Duodenal mucosa (tissue), 2 donors: Measurements from ENCODE around the gene FGFR3.

Source experiments
- H3K27ac ChIP-seq: one replicate; pipeline ENCODE4 v1.7.0; 2013; ENCODE audit warnings: low read depth, low read length
- H3K27me3 ChIP-seq, 2 donors: one replicate each; pipeline ENCODE4 v1.7.0; 2013; ENCODE audit warnings: low read length in 2 of 2, control low read depth in 1 of 2; ENCODE audit not compliant: insufficient read depth in 2 of 2, control insufficient read depth in 1 of 2
- H3K36me3 ChIP-seq, 2 donors: one replicate each; pipeline ENCODE4 v1.7.0; 2013; ENCODE audit warnings: low read length in 2 of 2, control low read depth in 1 of 2; ENCODE audit not compliant: insufficient read depth in 2 of 2, control insufficient read depth in 1 of 2
- H3K4me1 ChIP-seq, 2 donors: one replicate each; pipeline ENCODE4 v1.7.0; 2013; ENCODE audit warnings: low read length in 2 of 2, control low read depth in 1 of 2; ENCODE audit not compliant: insufficient read depth in 2 of 2, control insufficient read depth in 1 of 2
- H3K4me3 ChIP-seq, 2 donors: one replicate each; pipeline ENCODE4 v1.7.0; 2013; ENCODE audit warnings: low read length in 2 of 2, low read depth in 1 of 2
- H3K9ac ChIP-seq, 2 donors: one replicate each; pipeline ENCODE4 v1.7.0; 2013; ENCODE audit warnings: low read length in 2 of 2, low read depth in 1 of 2
- H3K9me3 ChIP-seq, 2 donors: one replicate each; pipeline ENCODE4 v1.7.0; 2013; ENCODE audit warnings: low read length in 2 of 2, control low read depth in 1 of 2; ENCODE audit not compliant: control insufficient read depth in 1 of 2

Gene FGFR3

DNA sequence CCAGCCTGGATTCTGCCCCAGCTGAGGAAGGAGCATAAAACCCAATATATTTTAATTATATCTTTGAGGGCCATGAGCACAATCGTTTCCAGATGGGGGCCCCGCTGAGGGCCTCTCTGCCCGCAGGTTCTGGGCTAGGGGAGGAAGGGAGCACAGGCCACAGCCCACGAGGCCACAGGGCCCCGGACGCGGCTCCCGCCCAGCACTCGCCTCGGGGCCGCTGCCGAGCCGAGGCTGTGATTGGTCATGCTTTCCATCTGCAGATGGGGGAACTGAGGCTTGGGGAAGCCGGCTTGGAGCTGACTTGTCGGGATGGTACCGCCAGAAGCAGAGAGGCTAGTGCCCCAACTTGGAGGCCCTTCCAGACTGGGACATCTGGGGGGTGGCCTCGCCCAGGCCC is 37.8 kb upstream of the FGFR3 start:
- Histone ChIP-seq H3K9me3 (no peaks in the 10 kb centered on the region), H3K4me1 (peaks cover 7 to 14% of the 10 kb centered on the region in 2 donors), H3K27me3 (no peaks in the 10 kb centered on the region), H3K36me3 (no peaks in the 10 kb centered on the region), H3K4me3 (no peak overlapping the region), H3K9ac (no peak overlapping the region), H3K27ac (no peak overlapping the region)

DNA sequence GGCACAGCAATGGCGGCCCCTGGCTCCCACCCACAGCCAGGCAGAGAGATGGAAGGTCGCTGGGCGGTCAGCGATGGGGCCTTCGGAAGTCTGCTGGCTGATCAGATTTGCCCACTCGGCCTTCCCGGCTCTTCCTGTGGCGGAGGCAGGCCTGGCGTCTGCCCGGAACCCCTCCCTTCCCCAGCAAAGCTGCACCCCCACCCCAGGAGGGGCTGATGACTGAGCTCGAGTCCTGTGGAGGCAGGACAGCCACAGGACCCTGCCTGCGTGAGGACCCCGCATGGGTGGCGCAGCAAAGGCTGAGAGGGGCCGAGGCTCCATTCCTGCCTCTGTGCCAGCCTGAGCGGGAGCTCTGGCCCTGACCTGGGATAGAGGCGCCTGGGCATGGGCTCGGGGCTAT is 37.0 kb upstream of the FGFR3 start:
- Histone ChIP-seq H3K9me3 (no peaks in the 10 kb centered on the region), H3K4me3 (no peak overlapping the region), H3K27ac (no peak overlapping the region), H3K36me3 (no peaks in the 10 kb centered on the region), H3K27me3 (no peaks in the 10 kb centered on the region), H3K9ac (no peak overlapping the region), H3K4me1 (peaks cover 7 to 14% of the 10 kb centered on the region in 2 donors)

- H3K4me1 ChIP-seq, result peaks cover 3 to 9% of the 10 kb centered on the region in 2 donors
Observed at GRCh38 chr4:1756893-1757779, 36.0 kb upstream of the FGFR3 start.

GRCh38 chr4:1757836-1758235 is 35.3 kb upstream of the FGFR3 start:
- H3K36me3 ChIP-seq, result no peaks in the 10 kb centered on the region
- no peak overlapping the region for H3K27ac ChIP-seq
- no peak overlapping the region for H3K4me3 ChIP-seq
- no peaks in the 10 kb centered on the region for H3K9me3 ChIP-seq
- H3K9ac ChIP-seq, result no peak overlapping the region
- H3K27me3 ChIP-seq, result peaks cover 5% of the 10 kb centered on the region in 2 donors
- peaks cover 0 to 2% of the 10 kb centered on the region in 2 donors for H3K4me1 ChIP-seq

More at GRCh38 chr4:1756893-1757779, 36.0 kb upstream of the FGFR3 start:
- no peak overlapping the region for H3K4me3 ChIP-seq
- no peaks in the 10 kb centered on the region for H3K36me3 ChIP-seq
- no peak overlapping the region for H3K27ac ChIP-seq
- peaks cover 0 to under 1% of the 10 kb centered on the region in 2 donors for H3K27me3 ChIP-seq
- H3K9ac ChIP-seq, result no peak overlapping the region
- no peaks in the 10 kb centered on the region for H3K9me3 ChIP-seq

GRCh38 chr4:1758306-1759121 is 34.6 kb upstream of the FGFR3 start:
- no peaks in the 10 kb centered on the region for H3K36me3 ChIP-seq
- H3K4me3 ChIP-seq, result no peak overlapping the region
- H3K9me3 ChIP-seq, result no peaks in the 10 kb centered on the region
- peaks cover 5 to 9% of the 10 kb centered on the region in 2 donors for H3K27me3 ChIP-seq
- H3K27ac ChIP-seq, result no peak overlapping the region
- H3K4me1 ChIP-seq, result no peaks in the 10 kb centered on the region
- no peak overlapping the region for H3K9ac ChIP-seq

DNA sequence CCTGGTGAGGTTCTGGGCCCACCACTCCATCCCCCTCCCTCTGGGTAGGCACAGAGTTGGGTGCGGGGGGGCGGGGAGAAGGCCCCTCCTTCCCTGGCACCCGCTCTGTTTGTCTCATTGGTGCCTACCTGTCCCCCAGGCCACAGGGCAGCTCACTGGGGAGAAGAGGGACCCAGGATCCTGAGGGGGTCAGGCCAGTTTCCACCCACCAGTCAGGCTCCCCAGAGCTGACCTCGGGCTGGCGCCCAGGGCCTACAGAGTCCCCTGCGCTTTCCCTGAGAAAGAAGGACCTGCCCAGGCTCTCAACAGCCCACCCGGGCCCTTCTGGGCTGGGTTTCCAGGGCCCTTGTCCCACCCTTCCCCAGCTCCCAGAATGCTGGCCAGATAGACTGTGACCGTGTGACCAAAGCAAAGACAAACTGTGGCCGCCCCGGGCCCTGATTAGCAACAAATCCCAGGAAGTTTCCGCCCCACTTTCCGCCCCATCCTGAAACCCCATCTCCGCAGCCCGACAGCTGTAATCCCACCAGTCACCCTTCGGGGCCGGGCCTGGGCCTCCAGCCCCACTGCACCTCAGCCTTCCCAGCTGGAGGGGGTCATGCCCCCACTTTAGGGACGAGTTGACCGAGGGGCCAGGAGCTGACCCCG is 33.8 kb upstream of the FGFR3 start:
- no peaks in the 10 kb centered on the region for H3K9me3 ChIP-seq
- H3K27me3 ChIP-seq, result peaks cover 8 to 9% of the 10 kb centered on the region in 2 donors
- H3K4me3 ChIP-seq, result no peak overlapping the region
- H3K4me1 ChIP-seq, result peaks cover 0 to 4% of the 10 kb centered on the region in 2 donors
- H3K27ac ChIP-seq, result no peak overlapping the region
- no peaks in the 10 kb centered on the region for H3K36me3 ChIP-seq
- H3K9ac ChIP-seq, result no peak overlapping the region

DNA sequence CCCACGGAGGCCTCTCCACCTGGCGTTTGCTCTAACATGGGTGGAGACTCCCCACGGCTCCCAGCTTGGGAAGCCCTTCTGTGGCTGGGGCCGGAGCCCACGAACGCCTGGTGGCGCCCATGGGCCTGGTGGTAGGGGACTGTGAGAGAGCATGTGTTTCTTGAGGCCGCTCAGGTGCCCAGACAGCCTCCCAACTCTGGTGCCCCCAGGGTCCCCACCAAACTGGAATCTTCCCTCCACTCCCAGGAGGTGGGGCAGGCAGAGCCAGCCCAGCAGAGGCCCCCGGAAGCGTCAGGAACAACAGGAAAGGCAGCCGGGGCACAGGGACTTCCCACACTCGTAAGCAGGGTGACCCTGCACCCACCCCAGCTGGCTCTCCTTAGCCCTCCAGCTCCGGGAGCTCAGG is 33.3 kb upstream of the FGFR3 start:
- H3K27ac ChIP-seq, result no peak overlapping the region
- H3K9me3 ChIP-seq, result no peaks in the 10 kb centered on the region
- peaks cover 8 to 9% of the 10 kb centered on the region in 2 donors for H3K27me3 ChIP-seq
- H3K4me3 ChIP-seq, result no peak overlapping the region
- peaks cover 0 to 4% of the 10 kb centered on the region in 2 donors for H3K4me1 ChIP-seq
- H3K36me3 ChIP-seq, result no peaks in the 10 kb centered on the region
- H3K9ac ChIP-seq, result no peak overlapping the region

GRCh38 chr4:1760521-1761071 is 32.5 kb upstream of the FGFR3 start:
- Histone ChIP-seq H3K9ac (no peak overlapping the region), H3K27ac (no peak overlapping the region), H3K4me1 (peaks cover 0 to 4% of the 10 kb centered on the region in 2 donors), H3K36me3 (no peaks in the 10 kb centered on the region), H3K4me3 (no peak overlapping the region), H3K9me3 (no peaks in the 10 kb centered on the region), H3K27me3 (peaks cover 9 to 11% of the 10 kb centered on the region in 2 donors)

DNA sequence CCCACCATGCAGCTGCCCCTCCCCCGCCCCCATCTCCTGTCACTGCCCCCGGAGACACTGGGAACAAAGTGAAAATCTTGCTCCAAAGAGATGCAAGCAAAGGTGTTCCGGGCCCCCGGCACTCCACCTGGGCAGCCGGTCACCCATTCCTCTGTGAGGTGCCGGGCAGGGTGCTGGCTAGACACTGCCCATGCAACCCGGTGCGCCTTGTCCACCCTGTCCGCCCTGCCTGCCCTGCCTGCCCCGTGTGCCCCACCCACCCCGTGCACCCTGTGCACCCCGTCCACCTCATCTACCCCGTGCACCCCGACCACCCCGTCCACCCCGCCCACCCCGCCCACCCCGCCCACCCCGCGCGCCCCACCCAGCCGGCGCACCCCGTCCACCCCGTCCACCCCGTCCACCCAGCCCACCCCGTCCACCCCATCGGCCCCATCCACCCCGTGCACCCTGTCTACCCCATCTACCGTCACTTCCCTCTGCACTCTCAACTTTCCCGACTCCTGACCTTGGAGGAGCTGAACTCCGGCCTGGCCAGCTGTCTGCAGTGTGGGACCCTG is 31.9 kb upstream of the FGFR3 start:
- Histone ChIP-seq H3K9me3 (no peaks in the 10 kb centered on the region), H3K27me3 (peaks cover 9 to 16% of the 10 kb centered on the region in 2 donors), H3K9ac (no peak overlapping the region), H3K4me1 (peaks cover 0 to 4% of the 10 kb centered on the region in 2 donors), H3K4me3 (no peak overlapping the region), H3K27ac (no peak overlapping the region), H3K36me3 (no peaks in the 10 kb centered on the region)
